ENCODE measurements around the gene MUC2. TPM values are rescaled to one million over a fixed set of nuclear protein-coding genes. Genes with fewer than 3 reads are reported as not detected.

Gene MUC2
- total RNA-seq, 6 experiments from 2014 or later: 0.24 TPM; not detected in 5

GRCh38 chr11:1053121-1053901 lies 21.4 kb upstream of the MUC2 start:
- Mint-ChIP-seq H3K27ac (no peak overlapping the region), H3K9me3 (no peaks in the 10 kb centered on the region), H3K4me1 (ENCODE audit: low read depth) (no peaks in the 10 kb centered on the region; the same call in 1 of the 2 replicates), H3K27me3 (ENCODE audit: insufficient read depth) (peaks cover 4% of the 10 kb centered on the region), H3K4me3 (no peak overlapping the region), H3K36me3 (ENCODE audit: low read depth) (no peaks in the 10 kb centered on the region)
- no peak for DNase-seq
- TF ChIP-seq CTCF (IDR thresholded peaks at IDR 0.05): 0 out of 2 replicates have a peak, but pooled peaks have one; percentile 16

- Mint-ChIP-seq H3K27me3 (ENCODE audit: insufficient read depth) (peaks cover 3% of the 10 kb centered on the region), H3K4me1 (ENCODE audit: low read depth) (no peaks in the 10 kb centered on the region; the same call in 1 of the 2 replicates), H3K4me3 (no peak overlapping the region), H3K9me3 (no peaks in the 10 kb centered on the region), H3K27ac (no peak overlapping the region), H3K36me3 (ENCODE audit: low read depth) (no peaks in the 10 kb centered on the region)
- peak; percentile 11 for DNase-seq
- peak; percentile 23 for TF ChIP-seq CTCF (IDR thresholded peaks at IDR 0.05)
These were observed 20.2 kb upstream of the MUC2 start for GRCh38 chr11:1054143-1055108.

GRCh38 chr11:1055109-1055703 lies 19.5 kb upstream of the MUC2 start:
- DNase-seq: no peak
- Mint-ChIP-seq H3K4me3 (no peak overlapping the region), H3K36me3 (ENCODE audit: low read depth) (no peaks in the 10 kb centered on the region), H3K9me3 (no peaks in the 10 kb centered on the region), H3K4me1 (ENCODE audit: low read depth) (peaks cover 1% of the 10 kb centered on the region), H3K27me3 (ENCODE audit: insufficient read depth) (peaks cover 3% of the 10 kb centered on the region), H3K27ac (no peak overlapping the region)
- no peak for TF ChIP-seq CTCF (IDR thresholded peaks at IDR 0.05)

GRCh38 chr11:1055990-1056771 lies 18.5 kb upstream of the MUC2 start:
- Mint-ChIP-seq H3K27ac (no peak overlapping the region), H3K36me3 (ENCODE audit: low read depth) (no peaks in the 10 kb centered on the region), H3K4me1 (ENCODE audit: low read depth) (peaks cover 11% of the 10 kb centered on the region), H3K27me3 (ENCODE audit: insufficient read depth) (peaks cover 3% of the 10 kb centered on the region), H3K9me3 (no peaks in the 10 kb centered on the region), H3K4me3 (no peak overlapping the region)
- TF ChIP-seq CTCF (IDR thresholded peaks at IDR 0.05): no peak
- DNase-seq: no peak

GRCh38 chr11:1057806-1058205 lies 16.9 kb upstream of the MUC2 start:
- H3K4me1 Mint-ChIP-seq (ENCODE audit: low read depth): peaks cover 18% of the 10 kb centered on the region
- H3K4me3 Mint-ChIP-seq: no peak overlapping the region
- H3K27me3 Mint-ChIP-seq (ENCODE audit: insufficient read depth): peaks cover 6% of the 10 kb centered on the region
- no peak for DNase-seq
- peaks cover 10% of the 10 kb centered on the region for H3K9me3 Mint-ChIP-seq
- TF ChIP-seq CTCF (IDR thresholded peaks at IDR 0.05): no peak
- H3K27ac Mint-ChIP-seq: no peak overlapping the region
- H3K36me3 Mint-ChIP-seq (ENCODE audit: low read depth): peaks cover 9% of the 10 kb centered on the region; the same call in 1 of the 2 replicates

All from HFFc6 (cell line).